Stimulated activated CD4-positive, alpha-beta T cell treated with anti-CD3 and anti-CD28 coated beads, Interleukin-2, amount 100 ng/mL, for 24 hours (primary cell): ENCODE data around the gene ZNF451.
"Not testable (repeated sequence)": the region's sequence is repeated elsewhere in the genome, so short reads cannot be mapped to it uniquely, and the experiment has no call there.

Source experiments
- DNase-seq, 2 donors: peaks; one replicate each; pipeline ENCODE4 v3.0.0-alpha.2; 2020

The ZNF451 gene

GRCh38 chr6:57089687-57090457 lies at the start of gene ZNF451:
Gene ZNF451, plus strand, starts transcription at chr6:57090188. Its CDS starts 66 bp downstream, at chr6:57090254.
- DNase-seq, result peak; percentile 97

DNA sequence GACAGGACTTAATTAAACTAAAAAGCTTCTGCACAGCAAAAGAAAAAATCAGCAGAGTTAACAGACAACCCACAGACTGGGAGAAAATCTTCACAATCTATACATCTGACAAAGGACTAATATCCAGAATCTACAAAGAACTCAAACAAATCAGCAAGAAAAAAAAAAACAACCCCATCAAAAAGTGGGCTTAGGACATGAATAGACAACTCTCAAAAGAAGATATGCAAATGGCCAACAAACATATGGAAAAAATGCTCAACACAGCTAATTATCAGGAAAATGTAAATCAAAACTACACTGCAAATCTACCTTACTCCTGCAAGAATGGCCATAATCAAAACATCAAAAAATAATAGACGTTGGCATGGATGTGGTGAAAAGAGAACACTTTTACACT lies 45.9 kb upstream of the ZNF451 start:
- DNase-seq, result not testable (repeated sequence)

DNA sequence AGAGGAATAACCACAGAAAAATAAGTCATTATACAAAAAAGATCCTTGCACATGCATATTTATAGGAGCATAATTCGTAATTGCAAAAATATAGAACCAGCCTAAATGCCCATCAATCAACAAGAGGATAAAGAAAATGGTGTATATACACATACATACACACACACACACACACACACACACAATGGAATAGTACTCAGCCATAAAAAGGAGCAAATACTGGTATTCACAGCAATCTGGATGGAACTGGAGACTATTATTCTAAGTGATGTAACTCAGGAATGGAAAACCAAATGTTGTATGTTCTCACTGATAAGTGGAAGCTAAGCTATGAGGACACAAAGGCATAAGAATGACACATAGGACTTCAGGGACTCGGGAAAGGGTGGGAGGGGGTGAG lies 45.4 kb upstream of the ZNF451 start:
- no peak for DNase-seq

DNA sequence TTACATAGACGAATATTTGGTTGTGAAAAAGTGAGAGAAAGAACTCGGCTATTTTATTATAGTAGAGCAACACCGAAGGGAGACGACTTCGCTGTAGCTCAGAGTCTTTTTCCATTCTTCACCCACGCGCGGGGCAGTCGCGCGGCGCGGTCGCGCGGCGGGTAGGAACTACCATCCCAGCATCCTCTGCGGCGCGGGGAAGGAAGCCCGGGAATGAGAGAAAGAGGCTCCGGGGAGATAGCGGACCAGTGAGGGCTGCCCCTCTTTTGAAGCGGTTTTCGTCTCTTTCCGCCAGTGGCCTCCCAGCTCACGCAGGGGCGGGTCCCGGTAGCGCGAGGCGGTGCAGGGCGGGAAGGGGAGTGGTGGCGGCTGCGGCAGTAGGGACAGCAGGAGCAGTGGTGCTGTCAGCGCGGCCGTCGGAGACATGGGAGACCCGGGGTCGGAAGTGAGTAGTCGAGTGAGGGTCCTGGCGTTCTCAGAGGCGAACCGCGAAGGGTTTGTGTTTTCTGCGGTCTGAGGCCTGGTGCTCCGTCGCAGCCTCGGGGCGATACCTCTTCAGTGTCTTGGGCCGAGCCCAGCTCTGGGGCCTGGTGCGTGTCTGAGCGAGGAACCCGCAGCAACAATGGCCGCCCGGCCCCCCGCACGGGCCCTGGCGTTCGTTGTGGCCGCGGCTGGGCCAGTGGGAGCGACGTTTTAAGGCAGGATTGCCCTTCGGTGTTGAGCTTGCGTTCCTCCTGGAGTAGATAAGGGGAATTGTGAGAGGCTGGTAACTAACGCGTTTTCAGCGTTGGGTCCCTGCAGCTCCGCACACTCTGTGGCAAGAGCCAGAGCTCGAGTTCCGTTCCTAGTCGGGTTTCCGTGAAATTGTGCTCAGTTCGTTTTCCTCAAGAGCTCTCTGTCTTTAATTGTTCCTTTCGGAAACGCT lies 43.4 kb upstream of the ZNF451 start, which contains the start of gene KIAA1586:
Gene KIAA1586, plus strand, starts transcription at position 362 of the 925 bp plus-strand sequence. Its CDS starts 63 bp downstream, at position 425.
- peak; percentile 83 to 85 for DNase-seq

DNA sequence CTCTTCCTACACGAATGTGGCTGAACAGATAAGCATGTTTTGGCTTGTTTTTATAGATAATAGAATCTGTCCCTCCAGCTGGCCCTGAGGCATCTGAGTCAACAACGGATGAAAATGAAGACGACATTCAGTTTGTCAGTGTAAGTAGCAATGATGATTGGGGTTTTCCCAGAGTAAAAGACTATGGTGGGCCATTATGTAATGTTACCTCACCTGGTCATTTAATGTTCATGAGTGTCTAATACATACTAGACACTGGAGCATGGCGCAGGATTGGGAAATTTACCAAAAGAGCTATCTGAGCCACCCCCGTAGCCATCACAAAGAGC lies 42.8 kb upstream of the ZNF451 start:
- not testable (repeated sequence) for DNase-seq

- DNase-seq, result not testable (repeated sequence)
Observed at GRCh38 chr6:57047859-57048258, 42.1 kb upstream of the ZNF451 start.

DNA sequence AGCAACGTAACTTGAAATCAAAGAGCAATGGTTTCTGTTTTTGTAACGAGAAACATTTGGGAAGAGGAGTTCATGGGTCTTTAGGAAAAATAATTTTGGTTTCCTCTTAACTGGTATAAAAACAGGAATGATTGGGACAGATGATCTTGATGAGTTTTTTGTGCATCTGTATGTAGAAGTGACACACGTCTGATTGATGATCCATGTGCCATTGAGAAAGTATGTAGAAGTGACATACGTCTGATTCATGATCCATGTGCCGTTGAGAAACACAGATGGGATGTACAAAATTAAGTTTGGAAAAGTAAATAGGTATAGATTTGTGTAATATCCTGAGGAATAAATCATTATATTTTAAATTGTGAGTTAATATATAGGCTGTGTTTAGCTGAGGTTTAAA lies 41.4 kb upstream of the ZNF451 start:
- no peak for DNase-seq

DNA sequence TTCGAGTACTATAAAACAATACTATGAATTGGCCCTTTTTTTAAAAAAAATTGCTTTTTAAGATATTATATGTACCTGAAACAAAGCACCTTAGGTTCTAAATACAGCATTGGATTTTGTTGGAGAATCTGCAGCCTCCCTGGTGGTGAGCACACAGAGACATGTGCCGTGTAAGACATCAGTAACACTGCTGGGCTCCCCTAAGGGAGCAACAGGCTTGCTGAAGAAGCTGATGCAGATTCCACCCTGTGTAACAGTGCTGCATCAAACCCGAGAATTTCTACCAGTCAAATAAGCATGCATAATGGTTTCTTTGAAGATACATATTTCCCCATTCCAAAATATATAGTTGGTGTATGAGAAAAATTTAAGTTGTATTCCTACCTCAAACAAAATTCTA lies 26.1 kb upstream of the ZNF451 start:
- DNase-seq, result no peak

GRCh38 chr6:57064809-57065208 lies 25.2 kb upstream of the ZNF451 start:
- DNase-seq, result no peak

GRCh38 chr6:57068061-57068460 lies 21.9 kb upstream of the ZNF451 start:
- DNase-seq, result no peak

- DNase-seq, result no peak
Observed at GRCh38 chr6:57069228-57069627, 20.8 kb upstream of the ZNF451 start.

GRCh38 chr6:57069920-57070331 lies 20.1 kb upstream of the ZNF451 start:
- DNase-seq, result no peak

- no peak for DNase-seq
Observed at GRCh38 chr6:57072108-57072507, 17.9 kb upstream of the ZNF451 start.

GRCh38 chr6:57074383-57074782 lies 15.6 kb upstream of the ZNF451 start:
- no peak for DNase-seq

GRCh38 chr6:57075092-57075491 lies 14.9 kb upstream of the ZNF451 start:
- no peak for DNase-seq

DNA sequence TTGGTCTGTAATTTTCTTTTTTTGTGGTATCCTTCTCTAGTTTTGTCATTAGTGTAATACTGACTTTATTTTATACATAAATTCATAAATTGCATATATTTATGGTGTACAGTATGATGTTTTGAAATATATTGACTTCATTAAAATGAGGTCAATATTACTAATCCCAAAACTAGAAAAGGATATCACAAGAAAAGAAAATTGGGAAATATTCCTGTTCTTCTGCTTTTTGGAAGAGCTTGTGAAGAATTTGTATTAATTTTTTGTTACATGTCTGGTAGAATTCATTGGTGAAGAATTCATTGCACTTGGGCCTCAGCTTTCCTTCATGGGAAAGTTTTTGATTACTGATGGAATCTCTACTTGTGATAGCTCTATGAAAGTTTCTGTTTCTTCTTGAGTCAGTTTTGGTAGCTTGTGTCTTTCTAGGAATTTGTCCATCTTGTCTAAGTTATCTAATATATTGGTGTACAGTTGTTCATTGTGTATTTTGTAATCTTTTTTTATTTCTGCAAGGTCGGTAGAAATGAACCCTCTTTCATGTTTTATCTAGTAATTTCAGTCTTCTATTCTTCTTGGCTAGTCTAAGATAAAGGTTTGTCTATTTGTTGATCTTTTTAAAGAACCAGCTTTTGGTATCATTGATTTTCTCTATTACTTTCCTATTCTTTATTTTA lies 11.3 kb upstream of the ZNF451 start:
- no peak for DNase-seq

DNA sequence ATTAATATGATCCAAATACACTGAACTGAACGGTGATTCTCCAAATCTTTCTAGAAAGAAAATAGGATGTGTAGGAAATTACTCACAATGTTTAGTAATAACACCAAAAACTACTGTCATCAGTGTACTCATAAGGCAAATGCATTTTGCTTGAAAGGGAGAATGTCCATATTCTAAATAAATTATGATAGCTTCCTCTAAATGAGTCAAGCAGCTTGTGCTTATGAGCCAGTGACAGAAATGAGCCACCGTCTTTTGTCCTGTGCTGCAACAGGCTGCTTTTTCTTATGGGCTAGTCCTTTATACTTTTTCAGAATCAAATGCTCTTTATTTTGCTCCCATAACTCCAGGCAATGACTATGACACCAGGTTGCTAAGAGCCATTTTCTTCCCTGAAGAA lies 4.5 kb upstream of the ZNF451 start:
- DNase-seq, result no peak

DNA sequence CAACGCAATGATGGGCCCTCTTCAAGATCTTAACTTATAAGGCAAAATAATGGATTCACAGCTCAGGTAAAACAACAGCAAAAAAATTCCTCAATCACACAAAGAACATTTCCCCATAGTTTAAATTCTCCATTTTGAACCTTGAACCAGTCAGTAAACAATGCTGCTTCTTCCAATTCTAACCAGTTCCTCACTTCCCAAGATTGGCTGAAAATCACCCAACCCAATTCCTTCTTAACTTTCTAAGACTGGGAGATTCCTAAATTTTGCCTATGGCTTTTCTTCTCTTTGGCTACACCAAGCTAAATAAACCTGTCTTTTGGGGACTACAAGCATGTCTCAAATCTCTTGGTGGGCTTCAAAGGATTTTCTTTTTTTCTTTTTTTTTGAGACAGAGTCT lies 3.1 kb upstream of the ZNF451 start:
- no peak for DNase-seq

DNA sequence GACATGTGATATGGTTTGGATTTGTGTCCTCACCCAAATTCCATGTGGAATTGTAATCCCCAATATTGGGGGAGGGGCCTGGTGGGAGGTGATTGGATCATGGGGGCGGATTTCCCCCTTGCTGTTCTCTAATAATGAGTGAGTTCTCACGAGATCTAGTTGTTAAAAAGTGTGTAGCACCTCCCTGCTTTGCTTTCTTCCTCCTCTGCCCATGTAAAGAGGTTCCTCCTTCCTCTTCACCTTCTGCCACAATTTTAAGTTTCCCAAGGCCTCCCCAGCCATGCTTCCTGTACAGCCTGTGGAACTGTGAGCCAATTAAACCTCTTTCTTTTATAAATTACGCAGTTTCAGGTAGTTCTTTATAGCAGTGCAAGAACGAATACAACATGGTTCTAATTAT lies 2.1 kb upstream of the ZNF451 start:
- no peak for DNase-seq

DNA sequence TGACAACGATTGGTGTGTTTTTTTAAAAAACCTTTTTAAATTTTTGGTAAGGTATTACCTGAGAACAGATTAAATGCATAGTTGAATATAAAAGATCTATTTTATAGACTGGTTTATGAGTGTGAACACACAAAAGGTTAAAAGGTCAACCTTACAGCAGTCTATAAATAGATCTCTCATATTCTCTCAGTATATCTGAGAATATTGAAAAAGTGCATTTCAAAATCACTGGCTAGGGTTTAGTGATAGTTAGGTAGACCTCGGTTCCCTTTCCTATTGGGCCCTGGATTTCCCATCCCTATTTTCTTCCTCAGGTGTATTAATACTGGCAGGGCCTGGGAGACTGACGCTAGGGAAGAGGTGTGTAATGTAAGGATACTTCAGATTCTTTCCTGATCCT lies 723 bp upstream of the ZNF451 start:
- no peak for DNase-seq

GRCh38 chr6:57090458-57091067 lies 575 bp downstream of the ZNF451 start:
- DNase-seq, result not testable (repeated sequence)

DNA sequence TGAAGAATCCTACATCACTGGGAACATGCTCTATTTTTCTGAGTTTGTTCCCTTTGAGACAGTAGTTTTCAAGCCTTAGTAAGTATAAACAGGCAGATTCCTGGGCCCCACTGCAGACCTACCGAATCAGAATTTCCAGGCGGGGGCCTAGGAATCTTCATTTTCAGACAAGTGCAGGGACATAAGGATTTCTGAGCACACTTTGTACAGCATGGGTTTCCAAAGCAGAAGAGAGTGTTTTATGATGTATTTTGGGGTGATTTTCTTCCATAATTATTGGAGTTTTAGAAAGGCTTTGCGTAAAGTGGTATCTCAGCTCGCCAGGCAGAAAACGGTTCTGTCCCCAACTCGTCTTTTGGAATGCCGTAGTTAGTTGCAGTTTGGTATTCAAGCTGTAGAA lies 1.4 kb downstream of the ZNF451 start:
- not testable (repeated sequence) for DNase-seq

DNA sequence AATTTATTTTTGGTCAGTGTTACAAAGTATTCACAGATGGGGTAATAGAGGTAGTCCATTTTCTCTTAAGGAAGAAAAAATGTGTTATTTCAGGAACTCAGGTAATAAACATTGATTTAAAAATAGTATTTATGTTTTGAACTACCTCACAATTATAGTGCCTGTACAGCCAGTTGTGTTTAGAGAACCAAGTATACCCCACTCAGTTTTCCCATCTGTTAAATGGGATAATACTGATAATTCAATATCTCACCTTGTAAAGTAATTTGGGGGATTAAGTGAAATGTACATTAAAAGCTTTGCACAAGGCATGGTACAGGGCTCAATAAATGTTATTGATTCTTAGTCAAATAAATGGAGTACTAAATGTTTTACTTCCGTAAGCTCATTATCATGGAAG lies 4.7 kb downstream of the ZNF451 start:
- no peak for DNase-seq
